GM23338 (cell line): Measurements from ENCODE around the gene NKRF.
"Not testable (repeated sequence)": the region's sequence is repeated elsewhere in the genome, so short reads cannot be mapped to it uniquely, and the experiment has no call there.

Source experiments
- CREB1 ChIP-seq: fragments of 250-450 bp; sonication (Bioruptor Pico); IDR thresholded peaks from 2 replicates; pipeline ENCODE4 v1.5.0; 2020; ENCODE audit warnings: low read depth, mild to moderate bottlenecking, moderate library complexity
- CTCF ChIP-seq, 2 experiments: fragments of 200-600 bp in 1 of 2; sonication (generic) in 1 of 2; conservative IDR thresholded peaks; 2 replicates each; pipeline versions ENCODE4 v1.5.1 to v1.6.1; 2016 to 2017; ENCODE audit warnings: antibody characterized with exemption in 2 of 2, low read depth in 2 of 2, mild to moderate bottlenecking in 2 of 2, moderate library complexity in 1 of 2
- ETS1 ChIP-seq: IDR thresholded peaks from 2 replicates; pipeline ENCODE4 v1.6.1; 2016; ENCODE audit warnings: antibody characterized with exemption
- EZH2 ChIP-seq: fragments of 200-600 bp; sonication (generic); IDR thresholded peaks from one replicate; pipeline ENCODE4 v1.8.0; 2017; ENCODE audit warnings: antibody characterized with exemption, mild to moderate bottlenecking, low read depth; ENCODE audit not compliant: unreplicated experiment
- EZH2phosphoT487 ChIP-seq: fragments of 200-600 bp; sonication (generic); IDR thresholded peaks from one replicate; pipeline ENCODE4 v1.8.1; 2018; ENCODE audit warnings: antibody characterized with exemption; ENCODE audit not compliant: unreplicated experiment
- JUNB ChIP-seq: IDR thresholded peaks from one replicate; pipeline ENCODE4 v1.6.1; 2016; ENCODE audit warnings: antibody characterized with exemption; ENCODE audit not compliant: unreplicated experiment
- NANOG ChIP-seq: IDR thresholded peaks from 2 replicates; pipeline ENCODE4 v1.6.1; 2016; ENCODE audit warnings: antibody characterized with exemption, borderline replicate concordance
- POLR2AphosphoS5 ChIP-seq: IDR thresholded peaks from 2 replicates; pipeline ENCODE4 v1.6.1; 2016; ENCODE audit warnings: antibody characterized with exemption, low read depth
- REST ChIP-seq: IDR thresholded peaks from one replicate; pipeline ENCODE4 v1.6.1; 2018; ENCODE audit warnings: antibody characterized with exemption; ENCODE audit not compliant: unreplicated experiment
- STAT1 ChIP-seq: IDR thresholded peaks from one replicate; pipeline ENCODE4 v1.6.1; 2016; ENCODE audit warnings: antibody characterized with exemption; ENCODE audit not compliant: unreplicated experiment
- ZNF114 ChIP-seq: fragments of 250-450 bp; sonication (Bioruptor Pico); IDR thresholded peaks from 2 replicates; pipeline ENCODE4 v1.5.0; 2020; ENCODE audit warnings: mild to moderate bottlenecking, moderate library complexity
- ZNF331 ChIP-seq: fragments of 250-450 bp; sonication (Bioruptor Pico); IDR thresholded peaks from 2 replicates; pipeline ENCODE4 v1.5.0; 2020; ENCODE audit warnings: low read depth, mild to moderate bottlenecking, moderate library complexity
- TF ChIP-seq, protein P1 (sequence below): fragments of 250-450 bp; sonication (Bioruptor Pico); IDR thresholded peaks from 2 replicates; pipeline ENCODE4 v1.5.0; 2020; ENCODE audit warnings: mild to moderate bottlenecking, moderate library complexity

DNA sequence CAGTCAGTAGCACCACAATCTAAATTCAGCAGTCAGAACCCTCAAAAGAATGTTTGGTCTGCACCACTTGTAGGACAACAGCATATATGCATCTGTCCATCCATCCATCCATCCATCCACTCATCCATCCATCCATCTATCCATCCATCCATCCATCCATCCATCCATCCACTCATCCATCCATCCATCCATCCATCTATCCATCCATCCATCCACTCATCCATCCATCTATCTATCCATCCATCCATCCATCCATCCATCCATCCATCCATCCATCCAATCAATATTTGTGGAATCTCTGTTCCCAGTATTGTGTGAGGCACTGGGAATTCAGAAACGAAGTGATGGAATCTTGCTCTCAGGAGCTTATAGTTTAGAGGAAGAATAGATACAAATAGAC, 31.2 kb upstream of the NKRF start:
- TF ChIP-seq EZH2; CTCF (conservative IDR thresholded peaks at IDR 0.05; ENCODE audit: low read depth in 2 of 2); EZH2phosphoT487; CREB1 (CRISPR knock-in tag); POLR2AphosphoS5; REST; ETS1; JUNB; STAT1; ZNF114 (CRISPR knock-in tag); ZNF331 (CRISPR knock-in tag); NANOG: not testable (repeated sequence)
- TF ChIP-seq, protein P1, sequence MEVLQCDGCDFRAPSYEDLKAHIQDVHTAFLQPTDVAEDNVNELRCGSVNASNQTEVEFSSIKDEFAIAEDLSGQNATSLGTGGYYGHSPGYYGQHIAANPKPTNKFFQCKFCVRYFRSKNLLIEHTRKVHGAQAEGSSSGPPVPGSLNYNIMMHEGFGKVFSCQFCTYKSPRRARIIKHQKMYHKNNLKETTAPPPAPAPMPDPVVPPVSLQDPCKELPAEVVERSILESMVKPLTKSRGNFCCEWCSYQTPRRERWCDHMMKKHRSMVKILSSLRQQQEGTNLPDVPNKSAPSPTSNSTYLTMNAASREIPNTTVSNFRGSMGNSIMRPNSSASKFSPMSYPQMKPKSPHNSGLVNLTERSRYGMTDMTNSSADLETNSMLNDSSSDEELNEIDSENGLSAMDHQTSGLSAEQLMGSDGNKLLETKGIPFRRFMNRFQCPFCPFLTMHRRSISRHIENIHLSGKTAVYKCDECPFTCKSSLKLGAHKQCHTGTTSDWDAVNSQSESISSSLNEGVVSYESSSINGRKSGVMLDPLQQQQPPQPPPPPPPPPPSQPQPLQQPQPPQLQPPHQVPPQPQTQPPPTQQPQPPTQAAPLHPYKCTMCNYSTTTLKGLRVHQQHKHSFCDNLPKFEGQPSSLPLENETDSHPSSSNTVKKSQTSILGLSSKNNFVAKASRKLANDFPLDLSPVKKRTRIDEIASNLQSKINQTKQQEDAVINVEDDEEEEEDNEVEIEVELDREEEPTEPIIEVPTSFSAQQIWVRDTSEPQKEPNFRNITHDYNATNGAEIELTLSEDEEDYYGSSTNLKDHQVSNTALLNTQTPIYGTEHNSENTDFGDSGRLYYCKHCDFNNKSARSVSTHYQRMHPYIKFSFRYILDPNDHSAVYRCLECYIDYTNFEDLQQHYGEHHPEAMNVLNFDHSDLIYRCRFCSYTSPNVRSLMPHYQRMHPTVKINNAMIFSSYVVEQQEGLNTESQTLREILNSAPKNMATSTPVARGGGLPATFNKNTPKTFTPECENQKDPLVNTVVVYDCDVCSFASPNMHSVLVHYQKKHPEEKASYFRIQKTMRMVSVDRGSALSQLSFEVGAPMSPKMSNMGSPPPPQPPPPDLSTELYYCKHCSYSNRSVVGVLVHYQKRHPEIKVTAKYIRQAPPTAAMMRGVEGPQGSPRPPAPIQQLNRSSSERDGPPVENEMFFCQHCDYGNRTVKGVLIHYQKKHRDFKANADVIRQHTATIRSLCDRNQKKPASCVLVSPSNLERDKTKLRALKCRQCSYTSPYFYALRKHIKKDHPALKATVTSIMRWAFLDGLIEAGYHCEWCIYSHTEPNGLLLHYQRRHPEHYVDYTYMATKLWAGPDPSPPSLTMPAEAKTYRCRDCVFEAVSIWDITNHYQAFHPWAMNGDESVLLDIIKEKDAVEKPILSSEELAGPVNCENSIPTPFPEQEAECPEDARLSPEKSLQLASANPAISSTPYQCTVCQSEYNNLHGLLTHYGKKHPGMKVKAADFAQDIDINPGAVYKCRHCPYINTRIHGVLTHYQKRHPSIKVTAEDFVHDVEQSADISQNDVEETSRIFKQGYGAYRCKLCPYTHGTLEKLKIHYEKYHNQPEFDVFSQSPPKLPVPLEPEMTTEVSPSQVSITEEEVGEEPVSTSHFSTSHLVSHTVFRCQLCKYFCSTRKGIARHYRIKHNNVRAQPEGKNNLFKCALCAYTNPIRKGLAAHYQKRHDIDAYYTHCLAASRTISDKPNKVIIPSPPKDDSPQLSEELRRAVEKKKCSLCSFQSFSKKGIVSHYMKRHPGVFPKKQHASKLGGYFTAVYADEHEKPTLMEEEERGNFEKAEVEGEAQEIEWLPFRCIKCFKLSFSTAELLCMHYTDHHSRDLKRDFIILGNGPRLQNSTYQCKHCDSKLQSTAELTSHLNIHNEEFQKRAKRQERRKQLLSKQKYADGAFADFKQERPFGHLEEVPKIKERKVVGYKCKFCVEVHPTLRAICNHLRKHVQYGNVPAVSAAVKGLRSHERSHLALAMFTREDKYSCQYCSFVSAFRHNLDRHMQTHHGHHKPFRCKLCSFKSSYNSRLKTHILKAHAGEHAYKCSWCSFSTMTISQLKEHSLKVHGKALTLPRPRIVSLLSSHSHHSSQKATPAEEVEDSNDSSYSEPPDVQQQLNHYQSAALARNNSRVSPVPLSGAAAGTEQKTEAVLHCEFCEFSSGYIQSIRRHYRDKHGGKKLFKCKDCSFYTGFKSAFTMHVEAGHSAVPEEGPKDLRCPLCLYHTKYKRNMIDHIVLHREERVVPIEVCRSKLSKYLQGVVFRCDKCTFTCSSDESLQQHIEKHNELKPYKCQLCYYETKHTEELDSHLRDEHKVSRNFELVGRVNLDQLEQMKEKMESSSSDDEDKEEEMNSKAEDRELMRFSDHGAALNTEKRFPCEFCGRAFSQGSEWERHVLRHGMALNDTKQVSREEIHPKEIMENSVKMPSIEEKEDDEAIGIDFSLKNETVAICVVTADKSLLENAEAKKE (CRISPR knock-in tag), result not testable (repeated sequence)
